Measurements from ENCODE around the gene PALS1. TPM values are rescaled to one million over a fixed set of nuclear protein-coding genes. Genes with fewer than 3 reads are reported as not detected.
"Not testable (repeated sequence)": the region's sequence is repeated elsewhere in the genome, so short reads cannot be mapped to it uniquely, and the experiment has no call there.

Gene PALS1
- polyA plus RNA-seq, 6 donors from 2014 or later: 2.3 to 3.8 (median 2.9) TPM

DNA sequence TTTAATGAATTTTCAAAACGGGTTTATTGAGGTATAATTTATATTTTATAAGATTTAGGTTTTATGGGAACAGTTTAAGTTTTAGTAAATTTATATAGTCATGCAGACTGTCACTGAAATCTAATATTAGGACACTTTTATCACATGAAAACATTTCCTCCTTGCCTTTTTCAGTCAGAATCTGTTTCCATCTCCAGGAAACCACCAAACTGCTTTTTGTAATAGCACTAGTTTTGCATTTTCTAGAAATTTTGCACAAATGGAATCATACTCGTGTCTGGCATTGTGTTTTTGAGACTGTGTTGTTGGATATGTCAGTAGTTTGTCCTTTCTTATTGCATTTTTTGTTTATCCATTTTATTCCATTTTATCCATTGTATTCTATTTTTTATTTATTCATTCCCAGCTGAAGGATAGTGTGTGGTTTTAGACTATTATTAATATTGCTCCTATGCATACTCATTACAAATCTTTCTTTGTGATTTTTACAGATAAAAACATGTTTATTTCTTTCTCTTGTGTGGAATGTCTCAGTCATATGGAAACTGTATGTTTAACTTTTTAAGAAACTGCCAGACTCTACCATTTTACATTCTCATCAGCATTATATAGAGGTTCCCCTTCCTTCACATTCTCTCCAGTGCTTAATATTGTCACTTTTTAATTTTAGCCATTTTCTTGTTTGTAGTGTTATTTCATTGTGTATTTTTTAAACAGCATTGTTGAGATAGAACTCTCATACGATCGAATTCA, 26.5 kb downstream of the PALS1 start:
- H3K9me3 Mint-ChIP-seq: no peaks in the 10 kb centered on the region
- ATAC-seq (ENCODE audit: low read depth in 2 of 2): no peak
- no peaks in the 10 kb centered on the region for H3K27me3 Mint-ChIP-seq
- H3K4me1 Mint-ChIP-seq: peaks cover 8 to 20% (median 9%) of the 10 kb centered on the region in 3 donors
- H3K4me3 Mint-ChIP-seq: peak overlapping the region in 1 of 8 donors; percentile 6
- peak overlapping the region in 2 of 6 donors; percentile 0 to 28 for H3K27ac Mint-ChIP-seq
- DNase-seq: no peak
- peaks cover 7 to 14% of the 10 kb centered on the region in 2 donors for H3K36me3 Mint-ChIP-seq

DNA sequence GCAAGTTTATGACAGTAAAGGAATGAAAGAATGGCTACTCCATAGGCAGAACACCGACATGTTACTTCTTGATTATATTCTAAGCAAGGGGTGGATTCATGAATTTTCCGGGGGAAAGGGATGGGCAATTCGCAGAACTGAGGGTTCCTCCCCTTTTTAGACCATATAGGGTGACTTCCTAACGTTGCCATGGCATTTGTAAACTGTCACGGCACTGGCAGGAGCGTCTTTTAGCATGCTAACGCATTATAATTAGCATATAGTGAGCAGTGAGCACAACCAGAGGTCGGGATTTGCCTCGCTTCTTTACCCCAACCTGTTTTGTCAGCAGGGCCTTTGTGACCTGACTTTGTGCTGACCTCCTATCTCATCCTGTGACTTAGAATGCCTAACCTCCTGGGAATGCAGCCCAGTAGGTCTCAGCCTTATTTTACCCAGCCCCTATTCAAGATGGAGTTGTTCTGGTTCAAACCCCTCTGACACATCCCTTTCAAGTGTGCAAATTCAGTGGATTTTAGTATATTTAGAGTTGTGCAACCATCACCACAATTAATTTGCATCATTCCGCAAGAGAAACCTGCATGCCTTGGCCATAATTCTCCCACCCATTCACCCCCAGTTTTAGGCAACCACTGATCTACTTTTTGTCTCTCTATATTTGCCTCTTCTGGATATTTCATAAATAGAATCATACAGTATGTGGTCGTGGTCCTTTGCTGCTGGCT, 27.4 kb downstream of the PALS1 start:
- DNase-seq (no peak), ATAC-seq (ENCODE audit: low read depth in 2 of 2) (no peak)
- H3K27ac Mint-ChIP-seq: peak overlapping the region in 1 of 6 donors; percentile 0
- peaks cover 8 to 13% (median 9%) of the 10 kb centered on the region in 3 donors for H3K4me1 Mint-ChIP-seq
- no peaks in the 10 kb centered on the region for H3K27me3 Mint-ChIP-seq
- H3K9me3 Mint-ChIP-seq: peaks cover 0 to 5% (median 0%) of the 10 kb centered on the region in 7 donors
- H3K4me3 Mint-ChIP-seq: peak overlapping the region in 1 of 8 donors; percentile 6
- peaks cover 7 to 14% of the 10 kb centered on the region in 2 donors for H3K36me3 Mint-ChIP-seq

GRCh38 chr14:67269298-67270060, 28.2 kb downstream of the PALS1 start:
- H3K27ac Mint-ChIP-seq: peak overlapping the region in 1 of 6 donors; percentile 35
- no peak for ATAC-seq (ENCODE audit: low read depth in 2 of 2)

GRCh38 chr14:67270145-67270753, 29.0 kb downstream of the PALS1 start:
- Mint-ChIP-seq H3K4me1 (peaks cover 6 to 15% (median 6%) of the 10 kb centered on the region in 3 donors), H3K36me3 (peaks cover 4 to 14% of the 10 kb centered on the region in 2 donors), H3K27me3 (no peaks in the 10 kb centered on the region), H3K9me3 (peaks cover 0 to 9% (median 0%) of the 10 kb centered on the region in 7 donors), H3K4me3 (no peak overlapping the region), H3K27ac (peak overlapping the region in 2 of 6 donors; percentile 18 to 39)
- no peak for DNase-seq
- no peak for ATAC-seq (ENCODE audit: low read depth in 2 of 2)

More at GRCh38 chr14:67269298-67270060, 28.2 kb downstream of the PALS1 start:
- H3K4me3 Mint-ChIP-seq: no peak overlapping the region
- no peaks in the 10 kb centered on the region for H3K27me3 Mint-ChIP-seq
- no peak for DNase-seq
- peaks cover 7 to 14% of the 10 kb centered on the region in 2 donors for H3K36me3 Mint-ChIP-seq
- peaks cover 0 to 9% (median 0%) of the 10 kb centered on the region in 7 donors for H3K9me3 Mint-ChIP-seq
- peaks cover 6 to 9% (median 6%) of the 10 kb centered on the region in 3 donors for H3K4me1 Mint-ChIP-seq

DNA sequence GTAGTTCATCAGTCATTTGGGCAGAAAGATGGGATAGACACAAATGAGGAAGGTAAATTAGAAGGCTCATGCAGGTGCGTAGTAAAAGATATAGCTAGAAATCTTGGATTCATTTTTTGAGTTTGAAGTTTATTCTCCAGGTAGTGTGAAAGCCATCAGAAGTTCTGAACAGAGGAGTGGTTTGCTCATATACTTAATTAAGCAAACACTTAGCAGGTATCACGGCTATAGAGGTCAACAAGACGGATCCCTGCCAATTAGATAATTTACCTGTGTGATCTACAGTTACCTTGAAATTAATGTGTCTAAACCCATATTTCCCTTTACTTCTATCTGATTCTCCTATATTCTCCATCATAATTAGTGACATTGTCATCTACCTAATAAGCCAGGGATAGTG, 29.7 kb downstream of the PALS1 start:
- H3K27ac Mint-ChIP-seq: no peak overlapping the region
- H3K4me3 Mint-ChIP-seq: no peak overlapping the region
- H3K36me3 Mint-ChIP-seq: peaks cover 4 to 14% of the 10 kb centered on the region in 2 donors
- peaks cover 9 to 20% (median 9%) of the 10 kb centered on the region in 3 donors for H3K4me1 Mint-ChIP-seq
- H3K27me3 Mint-ChIP-seq: no peaks in the 10 kb centered on the region
- no peak for ATAC-seq (ENCODE audit: low read depth in 2 of 2)
- H3K9me3 Mint-ChIP-seq: peaks cover 0 to 9% (median 0%) of the 10 kb centered on the region in 7 donors
- DNase-seq: no peak

- not testable (repeated sequence) for H3K27ac Mint-ChIP-seq
Observed at GRCh38 chr14:67273281-67273680, 32.0 kb downstream of the PALS1 start.

DNA sequence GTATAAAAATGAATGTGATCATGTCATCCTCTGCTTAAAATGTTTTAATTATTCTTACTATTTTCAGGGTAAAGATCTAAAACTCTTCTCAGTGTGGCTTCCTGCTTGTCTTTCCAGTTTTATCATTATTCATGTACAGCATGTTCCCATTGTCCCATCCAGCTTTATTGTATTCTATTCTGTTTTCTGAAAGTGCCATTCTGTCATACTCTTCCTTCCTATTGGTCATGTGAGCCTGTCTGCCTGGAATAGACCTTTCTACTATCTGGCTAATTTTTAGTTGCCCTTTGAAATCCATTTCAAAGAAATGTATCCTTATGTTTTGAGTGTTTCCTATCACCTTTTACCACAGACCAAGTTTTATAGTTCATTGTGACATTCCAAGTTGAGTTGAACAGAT, 34.9 kb downstream of the PALS1 start:
- no peak overlapping the region for H3K4me3 Mint-ChIP-seq
- H3K27me3 Mint-ChIP-seq: no peaks in the 10 kb centered on the region
- H3K4me1 Mint-ChIP-seq: peaks cover 4 to 18% (median 7%) of the 10 kb centered on the region in 3 donors
- peaks cover 0 to 9% (median 0%) of the 10 kb centered on the region in 7 donors for H3K9me3 Mint-ChIP-seq
- DNase-seq (no peak), ATAC-seq (ENCODE audit: low read depth in 2 of 2) (no peak)
- H3K36me3 Mint-ChIP-seq: peaks cover 4 to 13% of the 10 kb centered on the region in 2 donors
- H3K27ac Mint-ChIP-seq: peak overlapping the region in 1 of 6 donors; percentile 68

More at GRCh38 chr14:67273281-67273680, 32.0 kb downstream of the PALS1 start:
- H3K9me3 Mint-ChIP-seq; DNase-seq; H3K27me3 Mint-ChIP-seq; ATAC-seq (ENCODE audit: low read depth in 2 of 2); H3K4me3 Mint-ChIP-seq: not testable (repeated sequence)
- H3K36me3 Mint-ChIP-seq: peaks cover 4 to 14% of the 10 kb centered on the region in 2 donors
- H3K4me1 Mint-ChIP-seq: peaks cover 4 to 19% (median 8%) of the 10 kb centered on the region in 3 donors

- Mint-ChIP-seq H3K27me3 (no peaks in the 10 kb centered on the region), H3K4me1 (peaks cover 4 to 10% (median 7%) of the 10 kb centered on the region in 3 donors), H3K36me3 (no peaks in the 10 kb centered on the region), H3K9me3 (no peaks in the 10 kb centered on the region), H3K4me3 (no peak overlapping the region), H3K27ac (peak overlapping the region in 2 of 6 donors; percentile 8 to 96)
- DNase-seq: no peak
- no peak for ATAC-seq (ENCODE audit: low read depth in 2 of 2)
Observed at GRCh38 chr14:67280506-67280905, 39.3 kb downstream of the PALS1 start.

GRCh38 chr14:67285876-67286452, 44.7 kb downstream of the PALS1 start:
- H3K9me3 Mint-ChIP-seq: no peaks in the 10 kb centered on the region
- H3K4me1 Mint-ChIP-seq: no peaks in the 10 kb centered on the region
- peak overlapping the region in 1 of 6 donors; percentile 21 for H3K27ac Mint-ChIP-seq
- ATAC-seq (ENCODE audit: low read depth in 2 of 2) (no peak), DNase-seq (peak; percentile 10)
- no peaks in the 10 kb centered on the region for H3K27me3 Mint-ChIP-seq
- H3K36me3 Mint-ChIP-seq: no peaks in the 10 kb centered on the region
- H3K4me3 Mint-ChIP-seq: no peak overlapping the region

Other genes with a start within 250 kb of the PALS1 start
- gene GARIN2, start 52.0 kb upstream of the PALS1 start, polyA plus RNA-seq (ENCODE audit: low read depth in 6 of 6): under 1 TPM in 1 of 6 donors, not detected in 5; 0.20 TPM
- 10 to 100 TPM; 19.6 to 48.2 (median 43.3) TPM for gene ATP6V1D, start 118.4 kb downstream of the PALS1 start, polyA plus RNA-seq (ENCODE audit: low read depth in 6 of 6)
- 100 to 1,000 TPM in 4 of 6 donors, 10 to 100 TPM in 2; 68.6 to 123 (median 108) TPM for gene EIF2S1, start 118.9 kb downstream of the PALS1 start, polyA plus RNA-seq (ENCODE audit: low read depth in 6 of 6)
- gene PLEK2, start 170.7 kb downstream of the PALS1 start, polyA plus RNA-seq (ENCODE audit: low read depth in 6 of 6): 1 to 10 TPM in 1 of 6 donors, not detected in 5; 1.4 TPM
- 10 to 100 TPM in 2 of 6 donors, 1 to 10 TPM in 4; 5.5 to 15.8 (median 8.7) TPM for gene TMEM229B, start 247.3 kb downstream of the PALS1 start, polyA plus RNA-seq (ENCODE audit: low read depth in 6 of 6)